ENCODE results near the gene LRRC27.

LRRC27 gene

DNA sequence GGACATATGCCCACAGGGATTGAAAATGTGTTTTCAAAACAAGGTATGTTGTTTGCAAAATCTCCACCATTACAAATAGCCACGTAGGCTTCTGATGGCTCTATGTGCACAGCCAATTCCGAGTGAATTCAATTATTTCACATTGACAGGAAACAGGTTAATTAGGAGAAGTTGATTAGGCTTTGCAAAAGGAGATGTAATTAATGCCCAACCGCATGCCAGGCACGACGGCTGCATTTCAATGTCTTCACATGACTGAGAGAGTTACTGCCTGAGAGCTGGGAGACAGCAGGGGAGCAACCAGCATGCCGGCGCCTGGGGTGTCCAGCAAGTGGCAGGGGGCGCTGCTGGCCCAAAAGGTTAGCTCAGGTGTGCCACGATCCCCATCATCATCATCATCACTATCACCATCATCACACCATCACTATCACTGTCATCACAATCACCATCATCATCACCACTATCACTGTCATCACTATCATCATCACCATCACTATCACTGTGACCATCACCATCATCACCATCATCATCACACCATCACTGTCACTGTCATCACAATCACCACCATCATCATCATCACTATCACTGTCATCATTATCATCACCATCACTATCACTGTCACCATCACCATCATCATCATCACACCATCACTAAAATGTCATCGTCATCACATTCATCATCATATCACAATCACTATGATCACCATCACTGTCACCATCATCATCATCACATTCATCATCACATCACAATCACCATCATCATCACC is 95.2 kb downstream of the LRRC27 start:
- H3K36me3 ChIP-seq (ENCODE audit: control insufficient read depth in 4 of 4, insufficient read depth in 4 of 4, low read length in 3 of 4) = peaks cover 0 to 14% (median 1%) of the 10 kb centered on the region in 4 experiments
- H3K4me3 ChIP-seq (ENCODE audit: control insufficient read depth in 1 of 7, extremely low read depth in 1 of 7, insufficient read depth in 4 of 7, low read depth in 2 of 7, low read length in 6 of 7) = no peak overlapping the region
- WGBS (ENCODE audit: insufficient coverage) = 94% methylated on average over 9 of the region's 10 CpGs
- no peaks in the 10 kb centered on the region for H3K27me3 ChIP-seq (replicated peaks in 2 of 5; ENCODE audit: control insufficient read depth in 4 of 5, insufficient read depth in 5 of 5, low read length in 4 of 5)
- no peak for DNase-seq
- CTCF ChIA-PET = no interaction called here
- no peak overlapping the region for H3K27ac ChIP-seq (ENCODE audit: insufficient read depth in 1 of 2, low read depth in 1 of 2, low read length in 2 of 2, poor library complexity in 1 of 2, severe bottlenecking in 2 of 2)
- H3K4me1 ChIP-seq (ENCODE audit: control extremely low read depth in 1 of 4, control insufficient read depth in 4 of 4, insufficient read depth in 4 of 4, low read length in 3 of 4) = peaks cover 4 to 40% (median 36%) of the 10 kb centered on the region in 4 experiments
- POLR2A ChIA-PET = no interaction called here
- no peaks in the 10 kb centered on the region for H3K9me3 ChIP-seq (ENCODE audit: control extremely low read depth in 1 of 5, control insufficient read depth in 4 of 5, insufficient read depth in 2 of 5, low read depth in 1 of 5, low read length in 4 of 5)

DNA sequence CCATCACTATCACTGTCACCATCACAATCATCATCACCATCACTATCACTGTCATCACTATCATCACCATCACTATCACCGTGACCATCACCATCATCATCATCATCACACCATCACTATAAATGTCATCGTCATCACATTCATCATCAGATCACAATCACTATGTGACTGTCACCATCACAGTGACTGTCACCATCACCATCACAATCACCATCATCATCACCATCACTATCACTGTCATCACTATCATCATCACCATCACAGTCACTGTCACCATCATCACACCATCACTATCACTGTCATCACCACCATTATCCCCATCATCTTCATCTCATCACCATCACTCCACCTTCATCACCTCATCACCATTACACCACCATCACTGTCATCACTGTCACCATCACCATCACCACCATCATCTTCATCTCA is 96.0 kb downstream of the LRRC27 start:
- Histone ChIP-seq H3K27ac (ENCODE audit: insufficient read depth in 1 of 2, low read depth in 1 of 2, low read length in 2 of 2, poor library complexity in 1 of 2, severe bottlenecking in 2 of 2) (no peak overlapping the region), H3K27me3 (replicated peaks in 2 of 5; ENCODE audit: control insufficient read depth in 4 of 5, insufficient read depth in 5 of 5, low read length in 4 of 5) (no peaks in the 10 kb centered on the region), H3K36me3 (ENCODE audit: control insufficient read depth in 4 of 4, insufficient read depth in 4 of 4, low read length in 3 of 4) (peaks cover 0 to 14% (median 1%) of the 10 kb centered on the region in 4 experiments), H3K4me1 (ENCODE audit: control extremely low read depth in 1 of 4, control insufficient read depth in 4 of 4, insufficient read depth in 4 of 4, low read length in 3 of 4) (peaks cover 0 to 33% (median 28%) of the 10 kb centered on the region in 4 experiments), H3K4me3 (ENCODE audit: control insufficient read depth in 1 of 7, extremely low read depth in 1 of 7, insufficient read depth in 4 of 7, low read depth in 2 of 7, low read length in 6 of 7) (no peak overlapping the region), H3K9me3 (ENCODE audit: control extremely low read depth in 1 of 5, control insufficient read depth in 4 of 5, insufficient read depth in 2 of 5, low read depth in 1 of 5, low read length in 4 of 5) (no peaks in the 10 kb centered on the region)
- DNase-seq = no peak
- CTCF ChIA-PET = interaction anchor here (1.5 to 3.7 kb wide), 2 partner anchors 16 kb away, joined by 5 to 17 read pairs; no protein-coding TSS in a partner anchor
- POLR2A ChIA-PET = no interaction called here
- WGBS (ENCODE audit: insufficient coverage) = 93% methylated on average over 2 of the region's 2 CpGs

GRCh38 chr10:132428486-132428995 is 96.5 kb downstream of the LRRC27 start:
- CTCF ChIA-PET = interaction anchor here (1.5 to 3.7 kb wide), 3 partner anchors 15 to 41 kb away, joined by 5 to 17 read pairs (median 5); no protein-coding TSS in a partner anchor
- H3K9me3 ChIP-seq (ENCODE audit: control extremely low read depth in 1 of 5, control insufficient read depth in 4 of 5, insufficient read depth in 2 of 5, low read depth in 1 of 5, low read length in 4 of 5) = no peaks in the 10 kb centered on the region
- WGBS (ENCODE audit: insufficient coverage) = 100% methylated on average over 8 of the region's 11 CpGs
- DNase-seq = no peak
- POLR2A ChIA-PET = no interaction called here
- peaks cover 0 to 14% (median 1%) of the 10 kb centered on the region in 4 experiments for H3K36me3 ChIP-seq (ENCODE audit: control insufficient read depth in 4 of 4, insufficient read depth in 4 of 4, low read length in 3 of 4)
- H3K4me1 ChIP-seq (ENCODE audit: control extremely low read depth in 1 of 4, control insufficient read depth in 4 of 4, insufficient read depth in 4 of 4, low read length in 3 of 4) = peaks cover 0 to 27% (median 22%) of the 10 kb centered on the region in 4 experiments
- H3K27ac ChIP-seq (ENCODE audit: insufficient read depth in 1 of 2, low read depth in 1 of 2, low read length in 2 of 2, poor library complexity in 1 of 2, severe bottlenecking in 2 of 2) = no peak overlapping the region
- H3K4me3 ChIP-seq (ENCODE audit: control insufficient read depth in 1 of 7, extremely low read depth in 1 of 7, insufficient read depth in 4 of 7, low read depth in 2 of 7, low read length in 6 of 7) = no peak overlapping the region
- H3K27me3 ChIP-seq (replicated peaks in 2 of 5; ENCODE audit: control insufficient read depth in 4 of 5, insufficient read depth in 5 of 5, low read length in 4 of 5) = no peaks in the 10 kb centered on the region
